Measurements from ENCODE around the gene RFT1.

GRCh38 chr3:53156368-53156834 is 26.2 kb upstream of the RFT1 start:
- no peak for TF ChIP-seq CTCF (IDR thresholded peaks at IDR 0.05; ENCODE audit: low read depth, low read length, poor library complexity, severe bottlenecking)
- TF ChIP-seq EZH2phosphoT487 (IDR thresholded peaks at IDR 0.05; ENCODE audit: borderline replicate concordance, low read length): no peak

All from DOHH2 (cell line).